ENCODE results near the gene RAET1E. TPM values are rescaled to one million over a fixed set of nuclear protein-coding genes. Genes with fewer than 3 reads are reported as not detected.

The RAET1E gene
- total and polyA plus RNA-seq, 2 donors (not counting 3 experiments of a cell fraction or from before 2014, with no cell fraction given): 0.04 TPM; not detected in 1

DNA sequence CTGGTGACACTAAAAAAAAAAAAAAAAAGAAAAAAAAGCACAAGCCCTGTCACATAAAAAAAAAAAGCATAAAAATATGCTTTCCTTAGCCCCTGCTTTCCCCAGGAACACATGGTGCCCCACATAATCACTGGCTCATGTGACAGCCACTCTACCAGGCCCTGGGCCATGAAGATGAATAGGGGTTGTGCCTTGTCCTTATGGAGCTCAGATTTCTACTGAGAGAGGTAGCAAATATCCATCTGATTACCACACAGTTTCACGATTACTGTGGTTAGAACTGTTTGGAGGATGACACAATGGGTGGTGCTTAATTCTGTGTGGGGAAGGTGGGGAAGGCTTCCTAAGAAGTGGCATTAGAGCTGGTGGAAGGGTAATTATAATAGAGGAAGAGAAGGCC lies 9.3 kb downstream of the RAET1E start:
- Histone ChIP-seq H3K4me2 (ENCODE audit: insufficient read depth, low read length) (no peak overlapping the region), H3K9me3 (replicated peaks; ENCODE audit: control insufficient read depth, insufficient read depth, low read length) (no peaks in the 10 kb centered on the region), H3K36me3 (ENCODE audit: control insufficient read depth in 2 of 2, extremely low read depth in 1 of 2, insufficient read depth in 2 of 2, low read length in 2 of 2) (no peaks in the 10 kb centered on the region), H3K27ac (ENCODE audit: insufficient read depth, low read depth, low read length) (no peak overlapping the region), H3K79me2 (ENCODE audit: control insufficient read depth, insufficient read depth, low read length) (no peaks in the 10 kb centered on the region), H3K27me3 (ENCODE audit: control insufficient read depth in 2 of 2, insufficient read depth in 2 of 2, low read length in 2 of 2) (peaks cover 2 to 11% of the 10 kb centered on the region in 2 experiments), H3K4me3 (replicated peaks in 1 of 3; ENCODE audit: insufficient read depth in 1 of 3, low read depth in 1 of 3, low read length in 3 of 3) (no peak overlapping the region), H3K4me1 (ENCODE audit: control insufficient read depth, extremely low read depth, insufficient read depth, low read length) (no peaks in the 10 kb centered on the region), H4K20me1 (replicated peaks; ENCODE audit: control insufficient read depth, extremely low read depth, insufficient read depth, low read length) (no peaks in the 10 kb centered on the region), H3K9ac (replicated peaks; ENCODE audit: extremely low read depth, insufficient read depth, low read length) (no peak overlapping the region), H2AFZ (ENCODE audit: low read depth, low read length) (no peak overlapping the region), H3K9me1 (replicated peaks; ENCODE audit: control insufficient read depth, extremely low read depth, insufficient read depth, low read length) (no peaks in the 10 kb centered on the region)
- dilution Hi-C loops (cut with MboI; ENCODE audit: extremely low pct_ligation_motif_present, low sequenced_read_pairs): no loop called here
- no peak for FAIRE-seq
- no TSS peak for BruUV-seq (replicated peaks)
- intact Hi-C loops (cut with micrococcal nuclease): no loop called here
- DNase-seq (ENCODE audit: low read depth, low spot score): no peak
- TF ChIP-seq POLR2A (IDR thresholded peaks at IDR 0.05; ENCODE audit: low read depth, low read length) (no peak), GATA2 (IDR thresholded peaks at IDR 0.05; ENCODE audit: insufficient read depth, insufficient read length, low read depth, low read length) (no peak), POLR2AphosphoS5 (IDR thresholded peaks at IDR 0.05; ENCODE audit: insufficient read depth, low read depth, low read length) (no peak), JUN (IDR thresholded peaks at IDR 0.05; ENCODE audit: borderline replicate concordance, insufficient read depth, insufficient read length, low read depth) (no peak), MYC (IDR thresholded peaks at IDR 0.05; ENCODE audit: low read depth, low read length) (no peak), EZH2 (IDR thresholded peaks at IDR 0.05; ENCODE audit: borderline replicate concordance, low read depth, low read length, severe bottlenecking) (no peak)
- TF ChIP-seq, protein P1, sequence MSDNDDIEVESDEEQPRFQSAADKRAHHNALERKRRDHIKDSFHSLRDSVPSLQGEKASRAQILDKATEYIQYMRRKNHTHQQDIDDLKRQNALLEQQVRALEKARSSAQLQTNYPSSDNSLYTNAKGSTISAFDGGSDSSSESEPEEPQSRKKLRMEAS (IDR thresholded peaks at IDR 0.05; ENCODE audit: insufficient read depth, insufficient read length): no peak
- ChIA-PET POLR2A (no interaction called here), CTCF (no interaction called here)

DNA sequence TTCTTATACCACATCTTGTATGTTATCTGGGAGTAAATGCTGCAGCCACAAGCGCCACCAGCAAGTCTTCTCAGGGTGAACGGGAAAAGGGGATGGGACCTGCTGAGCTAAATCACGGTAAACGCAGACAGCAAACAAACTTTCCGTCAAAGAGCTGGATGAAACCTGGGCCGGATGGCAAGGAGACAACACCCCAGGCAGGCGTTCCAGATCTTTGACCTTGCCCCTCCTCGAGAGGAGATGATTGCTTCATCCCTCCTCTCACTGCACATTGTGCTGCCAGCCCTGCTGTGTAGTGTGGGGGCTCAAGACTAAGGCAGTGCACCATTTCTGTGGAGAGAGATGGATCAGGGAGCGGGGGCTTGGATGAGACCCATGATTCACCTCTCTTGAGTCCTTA lies 9.8 kb downstream of the RAET1E start:
- ChIA-PET CTCF (no interaction called here), POLR2A (no interaction called here)
- dilution Hi-C loops (cut with MboI; ENCODE audit: extremely low pct_ligation_motif_present, low sequenced_read_pairs): no loop called here

More for the DNA sequence above, 9.8 kb downstream of the RAET1E start:
- FAIRE-seq: no peak
- DNase-seq (ENCODE audit: low read depth, low spot score): no peak
- H3K4me1 ChIP-seq (ENCODE audit: control insufficient read depth, extremely low read depth, insufficient read depth, low read length): no peaks in the 10 kb centered on the region
- no peaks in the 10 kb centered on the region for H3K79me2 ChIP-seq (ENCODE audit: control insufficient read depth, insufficient read depth, low read length)
- H3K9me1 ChIP-seq (replicated peaks; ENCODE audit: control insufficient read depth, extremely low read depth, insufficient read depth, low read length): no peaks in the 10 kb centered on the region
- H2AFZ ChIP-seq (ENCODE audit: low read depth, low read length): no peak overlapping the region
- H3K27me3 ChIP-seq (ENCODE audit: control insufficient read depth in 2 of 2, insufficient read depth in 2 of 2, low read length in 2 of 2): peaks cover 2 to 11% of the 10 kb centered on the region in 2 experiments
- no peak overlapping the region for H3K4me2 ChIP-seq (ENCODE audit: insufficient read depth, low read length)
- no peak overlapping the region for H3K27ac ChIP-seq (ENCODE audit: insufficient read depth, low read depth, low read length)
- H3K9me3 ChIP-seq (replicated peaks; ENCODE audit: control insufficient read depth, insufficient read depth, low read length): no peaks in the 10 kb centered on the region
- no peak overlapping the region for H3K9ac ChIP-seq (replicated peaks; ENCODE audit: extremely low read depth, insufficient read depth, low read length)
- H3K4me3 ChIP-seq (replicated peaks in 1 of 3; ENCODE audit: insufficient read depth in 1 of 3, low read depth in 1 of 3, low read length in 3 of 3): no peak overlapping the region
- no peak for TF ChIP-seq JUN (IDR thresholded peaks at IDR 0.05; ENCODE audit: borderline replicate concordance, insufficient read depth, insufficient read length, low read depth)
- TF ChIP-seq, protein P1 (IDR thresholded peaks at IDR 0.05; ENCODE audit: insufficient read depth, insufficient read length): no peak
- no peak for TF ChIP-seq POLR2AphosphoS5 (IDR thresholded peaks at IDR 0.05; ENCODE audit: insufficient read depth, low read depth, low read length)
- no peak for TF ChIP-seq FOS (IDR thresholded peaks at IDR 0.05; ENCODE audit: borderline replicate concordance, insufficient read depth, low read length)
- no peak for TF ChIP-seq MYC (IDR thresholded peaks at IDR 0.05; ENCODE audit: low read depth, low read length)
- TF ChIP-seq, protein P2, sequence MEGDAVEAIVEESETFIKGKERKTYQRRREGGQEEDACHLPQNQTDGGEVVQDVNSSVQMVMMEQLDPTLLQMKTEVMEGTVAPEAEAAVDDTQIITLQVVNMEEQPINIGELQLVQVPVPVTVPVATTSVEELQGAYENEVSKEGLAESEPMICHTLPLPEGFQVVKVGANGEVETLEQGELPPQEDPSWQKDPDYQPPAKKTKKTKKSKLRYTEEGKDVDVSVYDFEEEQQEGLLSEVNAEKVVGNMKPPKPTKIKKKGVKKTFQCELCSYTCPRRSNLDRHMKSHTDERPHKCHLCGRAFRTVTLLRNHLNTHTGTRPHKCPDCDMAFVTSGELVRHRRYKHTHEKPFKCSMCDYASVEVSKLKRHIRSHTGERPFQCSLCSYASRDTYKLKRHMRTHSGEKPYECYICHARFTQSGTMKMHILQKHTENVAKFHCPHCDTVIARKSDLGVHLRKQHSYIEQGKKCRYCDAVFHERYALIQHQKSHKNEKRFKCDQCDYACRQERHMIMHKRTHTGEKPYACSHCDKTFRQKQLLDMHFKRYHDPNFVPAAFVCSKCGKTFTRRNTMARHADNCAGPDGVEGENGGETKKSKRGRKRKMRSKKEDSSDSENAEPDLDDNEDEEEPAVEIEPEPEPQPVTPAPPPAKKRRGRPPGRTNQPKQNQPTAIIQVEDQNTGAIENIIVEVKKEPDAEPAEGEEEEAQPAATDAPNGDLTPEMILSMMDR (IDR thresholded peaks at IDR 0.05; ENCODE audit: extremely low read depth in 1 of 2, insufficient read depth in 1 of 2, low read depth in 1 of 2, low read length in 2 of 2): no peak
- TF ChIP-seq EZH2 (IDR thresholded peaks at IDR 0.05; ENCODE audit: borderline replicate concordance, low read depth, low read length, severe bottlenecking): no peak
- no peak for TF ChIP-seq POLR2A (IDR thresholded peaks at IDR 0.05; ENCODE audit: low read depth, low read length)
- TF ChIP-seq GATA2 (IDR thresholded peaks at IDR 0.05; ENCODE audit: insufficient read depth, insufficient read length, low read depth, low read length): no peak
- intact Hi-C loops (cut with micrococcal nuclease): no loop called here
- H3K36me3 ChIP-seq (ENCODE audit: control insufficient read depth in 2 of 2, extremely low read depth in 1 of 2, insufficient read depth in 2 of 2, low read length in 2 of 2): no peaks in the 10 kb centered on the region
- no TSS peak for BruUV-seq (replicated peaks)
- H4K20me1 ChIP-seq (replicated peaks; ENCODE audit: control insufficient read depth, extremely low read depth, insufficient read depth, low read length): no peaks in the 10 kb centered on the region
